Measurements from ENCODE around the gene C10orf90. TPM values are rescaled to one million over a fixed set of nuclear protein-coding genes. Genes with fewer than 3 reads are reported as not detected.

The C10orf90 gene
- total RNA-seq, 1 donor from 2014 or later, result 0.89 TPM

- Mint-ChIP-seq H3K9me3 (peaks cover 4% of the 10 kb centered on the region), H3K4me3 (no peak overlapping the region), H3K4me1 (peaks cover 7% of the 10 kb centered on the region), H3K27me3 (ENCODE audit: low read depth) (no peaks in the 10 kb centered on the region), H3K27ac (ENCODE audit: unreplicated experiment) (no peak overlapping the region), H3K36me3 (ENCODE audit: low read depth) (peaks cover 2% of the 10 kb centered on the region)
- no peak for DNase-seq (ENCODE audit: low read depth, low spot score)
- no peak for TF ChIP-seq CTCF (conservative IDR thresholded peaks at IDR 0.05)
Measured at GRCh38 chr10:126580873-126581647, 89.4 kb downstream of the C10orf90 start.

- H3K4me1 Mint-ChIP-seq, result peaks cover 3% of the 10 kb centered on the region
- no peak for DNase-seq (ENCODE audit: low read depth, low spot score)
- TF ChIP-seq CTCF (conservative IDR thresholded peaks at IDR 0.05), result no peak
- peaks cover 11% of the 10 kb centered on the region for H3K9me3 Mint-ChIP-seq
- H3K27me3 Mint-ChIP-seq (ENCODE audit: low read depth), result no peaks in the 10 kb centered on the region
- H3K4me3 Mint-ChIP-seq, result no peak overlapping the region
- peak overlapping the region; percentile 9 for H3K27ac Mint-ChIP-seq (ENCODE audit: unreplicated experiment)
- peaks cover 2% of the 10 kb centered on the region for H3K36me3 Mint-ChIP-seq (ENCODE audit: low read depth)
Measured at GRCh38 chr10:126576336-126576735, 94.2 kb downstream of the C10orf90 start.

GRCh38 chr10:126570621-126571602 is 99.6 kb downstream of the C10orf90 start:
- Mint-ChIP-seq H3K4me1 (peaks cover 26% of the 10 kb centered on the region), H3K4me3 (no peak overlapping the region), H3K9me3 (peaks cover 6% of the 10 kb centered on the region), H3K27me3 (ENCODE audit: low read depth) (no peaks in the 10 kb centered on the region), H3K36me3 (ENCODE audit: low read depth) (no peaks in the 10 kb centered on the region), H3K27ac (ENCODE audit: unreplicated experiment) (no peak overlapping the region)
- TF ChIP-seq CTCF (conservative IDR thresholded peaks at IDR 0.05), result no peak
- DNase-seq (ENCODE audit: low read depth, low spot score), result no peak

GRCh38 chr10:126570245-126570570 is 100.3 kb downstream of the C10orf90 start:
- Mint-ChIP-seq H3K9me3 (peaks cover 1% of the 10 kb centered on the region), H3K27ac (ENCODE audit: unreplicated experiment) (no peak overlapping the region), H3K27me3 (ENCODE audit: low read depth) (no peaks in the 10 kb centered on the region), H3K36me3 (ENCODE audit: low read depth) (no peaks in the 10 kb centered on the region), H3K4me1 (peaks cover 31% of the 10 kb centered on the region), H3K4me3 (peak overlapping the region; percentile 27)
- no peak for DNase-seq (ENCODE audit: low read depth, low spot score)
- no peak for TF ChIP-seq CTCF (conservative IDR thresholded peaks at IDR 0.05)

GRCh38 chr10:126569513-126570244 is 100.8 kb downstream of the C10orf90 start:
- DNase-seq (ENCODE audit: low read depth, low spot score), result no peak

More at GRCh38 chr10:126569513-126570244, 100.8 kb downstream of the C10orf90 start:
- H3K36me3 Mint-ChIP-seq (ENCODE audit: low read depth), result no peaks in the 10 kb centered on the region
- H3K27me3 Mint-ChIP-seq (ENCODE audit: low read depth), result no peaks in the 10 kb centered on the region
- no peak for TF ChIP-seq CTCF (conservative IDR thresholded peaks at IDR 0.05)
- H3K4me1 Mint-ChIP-seq, result peaks cover 31% of the 10 kb centered on the region
- H3K4me3 Mint-ChIP-seq, result peak overlapping the region; percentile 27
- H3K27ac Mint-ChIP-seq (ENCODE audit: unreplicated experiment), result no peak overlapping the region
- no peaks in the 10 kb centered on the region for H3K9me3 Mint-ChIP-seq

All from neural crest cell (in vitro differentiated cells).